Right cardiac atrium (tissue), 5 donors: ENCODE measurements around the gene NCL. TPM values are rescaled to one million over a fixed set of nuclear protein-coding genes. Genes with fewer than 3 reads are reported as not detected.

Experiments used
- ATAC-seq, 2 donors: fragments of 200-7000 bp; cut with Tn5 transposase; one replicate each; pipeline versions ENCODE4 v1.8.0 to v1.9.1; 2020; ENCODE audit warnings: moderate library complexity in 2 of 2, mild to moderate bottlenecking in 1 of 2
- DNase-seq, 3 donors: peaks; one replicate each; pipeline ENCODE4 v3.0.0-alpha.2; 2020
- H3K27ac ChIP-seq: one replicate; pipeline ENCODE4 v1.5.1; 2013; ENCODE audit warnings: mild to moderate bottlenecking, low read length, control low read depth, moderate library complexity
- H3K27me3 ChIP-seq: one replicate; pipeline ENCODE4 v1.6.1; 2013; ENCODE audit not compliant: control insufficient read depth, insufficient read depth
- H3K4me1 ChIP-seq: one replicate; pipeline ENCODE4 v1.6.1; 2013; ENCODE audit warnings: low read length; ENCODE audit not compliant: control insufficient read depth, insufficient read depth
- H3K4me3 ChIP-seq: one replicate; pipeline ENCODE4 v1.5.1; 2013; ENCODE audit warnings: low read length, control low read depth
- H3K9me3 ChIP-seq: one replicate; pipeline ENCODE4 v1.6.1; 2013; ENCODE audit warnings: low read length; ENCODE audit not compliant: control insufficient read depth
- WGBS: extraction: QIAGEN DNeasy Blood & Tissue Kit; methylation state at CpG from one replicate; pipeline ENCODE4 v1.1.7; 2013; 5-methylcytosine and 5-hydroxymethylcytosine counted together
- intact Hi-C, 4 donors: fragments of 100-400 bp; cut with DNase I; formaldehyde crosslinking; loops; one replicate each; pipeline versions ENCODE4 v1.11.0 to v1.14.0; 2022 to 2023
- polyA plus RNA-seq: library from polyadenylated mRNA; stranded (reverse); fragments of 200-250 nt; gene quantifications from one replicate; pipeline ENCODE4 v1.2.3, GENCODE V29; 2013
- total RNA-seq, 4 donors: library from RNA; stranded (reverse); fragmentation: NEBNext Ultra II Directional; extraction: Animal tissue kit (Norgen Biotek cat#: 25700); gene quantifications; one replicate each; pipeline ENCODE4 v1.2.1, GENCODE V29; 2021
- donor health status: healthy with polysubstance abuse.
- donor health status: DM: no; HTN: yes; CAD: no.
- donor health status: DM: no; HTN: no; CAD: no.
- donor health status: DM: no; HTN: yes; CAD: no; lungs with severe emphysema.
- donor health status: DM: yes; HTN: yes; CAD: no.

NCL gene
- total and polyA plus RNA-seq, 5 donors, result 122 to 327 (median 253) TPM

- H3K27me3 ChIP-seq, result no peaks in the 10 kb centered on the region
- intact Hi-C loops, result no loop called here
- H3K9me3 ChIP-seq, result no peaks in the 10 kb centered on the region
- WGBS, result 90% methylated on average over 3 of the region's 3 CpGs
- DNase-seq (no peak), ATAC-seq (no peak)
- H3K4me1 ChIP-seq, result no peaks in the 10 kb centered on the region
- H3K4me3 ChIP-seq, result no peak overlapping the region
- H3K27ac ChIP-seq, result no peak overlapping the region
These were observed 34.4 kb downstream of the NCL start for GRCh38 chr2:231429901-231430300.

GRCh38 chr2:231429152-231429551, 35.1 kb downstream of the NCL start:
- Histone ChIP-seq H3K4me3 (no peak overlapping the region), H3K4me1 (no peaks in the 10 kb centered on the region), H3K27ac (no peak overlapping the region), H3K9me3 (no peaks in the 10 kb centered on the region), H3K27me3 (no peaks in the 10 kb centered on the region)
- DNase-seq (no peak), ATAC-seq (no peak)
- WGBS, result 71% methylated on average over 6 of the region's 6 CpGs
- intact Hi-C loops, result no loop called here

- DNase-seq (no peak), ATAC-seq (no peak)
- no peaks in the 10 kb centered on the region for H3K4me1 ChIP-seq
- H3K9me3 ChIP-seq, result no peaks in the 10 kb centered on the region
- H3K27ac ChIP-seq, result no peak overlapping the region
- WGBS, result 90% methylated on average over 3 of the region's 3 CpGs
- H3K27me3 ChIP-seq, result no peaks in the 10 kb centered on the region
- intact Hi-C loops, result no loop called here
- no peak overlapping the region for H3K4me3 ChIP-seq
These were observed 37.2 kb downstream of the NCL start for GRCh38 chr2:231427116-231427515.

- Histone ChIP-seq H3K4me3 (no peak overlapping the region), H3K27me3 (no peaks in the 10 kb centered on the region), H3K4me1 (no peaks in the 10 kb centered on the region), H3K9me3 (no peaks in the 10 kb centered on the region), H3K27ac (no peak overlapping the region)
- ATAC-seq (no peak), DNase-seq (no peak)
- 70% methylated on average over 21 of the region's 21 CpGs for WGBS
- intact Hi-C loops, result no loop called here
These were observed 38.2 kb downstream of the NCL start for GRCh38 chr2:231425811-231426703.

GRCh38 chr2:231425291-231425810, 38.9 kb downstream of the NCL start:
- intact Hi-C loops, result no loop called here
- ATAC-seq (no peak), DNase-seq (no peak)
- H3K4me3 ChIP-seq, result no peak overlapping the region
- no peak overlapping the region for H3K27ac ChIP-seq
- WGBS, result 56% methylated on average over 8 of the region's 8 CpGs
- H3K4me1 ChIP-seq, result no peaks in the 10 kb centered on the region
- no peaks in the 10 kb centered on the region for H3K27me3 ChIP-seq
- no peaks in the 10 kb centered on the region for H3K9me3 ChIP-seq

GRCh38 chr2:231423176-231423575, 41.1 kb downstream of the NCL start:
- Histone ChIP-seq H3K27me3 (no peaks in the 10 kb centered on the region), H3K27ac (no peak overlapping the region), H3K4me1 (no peaks in the 10 kb centered on the region), H3K9me3 (no peaks in the 10 kb centered on the region), H3K4me3 (no peak overlapping the region)
- WGBS, result 87% methylated on average over 10 of the region's 10 CpGs
- ATAC-seq, result no peak
- DNase-seq, result no peak
- intact Hi-C loops, result no loop called here

- H3K9me3 ChIP-seq, result no peaks in the 10 kb centered on the region
- 63% methylated on average over 2 of the region's 2 CpGs for WGBS
These were observed 42.2 kb downstream of the NCL start for GRCh38 chr2:231422056-231422455.

GRCh38 chr2:231421051-231421580, 43.2 kb downstream of the NCL start:
- Histone ChIP-seq H3K27me3 (no peaks in the 10 kb centered on the region), H3K4me3 (no peak overlapping the region), H3K27ac (no peak overlapping the region), H3K9me3 (no peaks in the 10 kb centered on the region), H3K4me1 (no peaks in the 10 kb centered on the region)
- WGBS, result 77% methylated on average over 9 of the region's 9 CpGs
- DNase-seq (no peak), ATAC-seq (no peak)
- intact Hi-C loops, result no loop called here

More at GRCh38 chr2:231422056-231422455, 42.2 kb downstream of the NCL start:
- DNase-seq (no peak), ATAC-seq (no peak)
- intact Hi-C loops, result no loop called here
- H3K27me3 ChIP-seq, result no peaks in the 10 kb centered on the region
- H3K4me1 ChIP-seq, result no peaks in the 10 kb centered on the region
- H3K27ac ChIP-seq, result no peak overlapping the region
- H3K4me3 ChIP-seq, result no peak overlapping the region

- no peak overlapping the region for H3K4me3 ChIP-seq
- DNase-seq, result no peak
- no peaks in the 10 kb centered on the region for H3K9me3 ChIP-seq
- H3K27ac ChIP-seq, result no peak overlapping the region
- intact Hi-C loops, result loop anchor here in 1 of 4 donors (10.0 kb wide), 1 partner anchor 314 kb away; no protein-coding TSS in a partner anchor
- H3K4me1 ChIP-seq, result no peaks in the 10 kb centered on the region
- 84% methylated on average over 26 of the region's 26 CpGs for WGBS
- ATAC-seq, result no peak
- no peaks in the 10 kb centered on the region for H3K27me3 ChIP-seq
These were observed 45.3 kb downstream of the NCL start for GRCh38 chr2:231418820-231419640.

- intact Hi-C loops, result loop anchor here in 1 of 4 donors (10.0 kb wide), 1 partner anchor 310 kb away; no protein-coding TSS in a partner anchor
- Histone ChIP-seq H3K9me3 (no peaks in the 10 kb centered on the region), H3K27me3 (no peaks in the 10 kb centered on the region), H3K27ac (no peak overlapping the region), H3K4me3 (no peak overlapping the region), H3K4me1 (no peaks in the 10 kb centered on the region)
- no peak for DNase-seq
- ATAC-seq, result no peak
These were observed 49.3 kb downstream of the NCL start for GRCh38 chr2:231415029-231415428.
